GM12873 (cell line): ENCODE measurements around the gene RELA.

Experiments used
- TF ChIP-seq, protein P1 (sequence below): IDR thresholded peaks from 2 replicates; pipeline ENCODE4 v1.5.1; 2012; ENCODE audit warnings: low read depth, mild to moderate bottlenecking, moderate library complexity, low read length, control low read depth; ENCODE audit not compliant: insufficient read depth; ENCODE audit errors: missing control alignments

The RELA gene

DNA sequence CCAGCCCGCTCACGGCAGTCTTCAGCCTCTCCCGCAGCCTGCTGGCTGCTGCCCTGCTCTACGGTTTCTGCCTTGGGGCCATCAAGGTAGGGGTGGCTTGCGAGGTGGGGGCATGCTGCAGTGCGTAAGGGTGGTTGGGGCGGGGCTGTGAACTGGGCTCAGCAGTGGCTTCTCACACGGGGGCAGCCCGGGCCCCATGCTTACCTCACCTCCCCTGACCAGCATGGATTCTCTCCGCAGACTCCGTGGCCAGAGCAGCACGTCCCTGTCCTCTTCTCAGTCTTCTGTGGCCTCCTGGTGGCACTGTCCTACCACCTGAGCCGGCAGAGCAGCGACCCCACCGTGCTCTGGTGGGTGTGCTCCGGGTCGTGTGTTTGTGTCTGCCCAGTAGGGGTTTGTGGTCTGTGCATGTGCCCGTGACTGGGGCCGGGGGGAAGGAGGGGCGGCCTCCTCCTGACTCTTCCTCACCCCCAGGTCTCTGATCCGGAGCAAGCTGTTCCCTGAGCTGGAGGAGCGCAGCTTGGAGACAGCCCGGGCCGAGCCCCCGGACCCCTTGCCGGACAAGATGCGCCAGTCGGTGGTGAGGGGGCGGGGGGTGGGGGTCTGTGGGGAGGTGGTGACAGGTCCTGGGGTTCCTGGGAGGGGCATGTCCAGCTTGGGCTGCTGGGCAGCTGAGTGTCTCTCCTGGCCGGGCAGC lies 37.6 kb downstream of the RELA start:
- TF ChIP-seq, protein P1, sequence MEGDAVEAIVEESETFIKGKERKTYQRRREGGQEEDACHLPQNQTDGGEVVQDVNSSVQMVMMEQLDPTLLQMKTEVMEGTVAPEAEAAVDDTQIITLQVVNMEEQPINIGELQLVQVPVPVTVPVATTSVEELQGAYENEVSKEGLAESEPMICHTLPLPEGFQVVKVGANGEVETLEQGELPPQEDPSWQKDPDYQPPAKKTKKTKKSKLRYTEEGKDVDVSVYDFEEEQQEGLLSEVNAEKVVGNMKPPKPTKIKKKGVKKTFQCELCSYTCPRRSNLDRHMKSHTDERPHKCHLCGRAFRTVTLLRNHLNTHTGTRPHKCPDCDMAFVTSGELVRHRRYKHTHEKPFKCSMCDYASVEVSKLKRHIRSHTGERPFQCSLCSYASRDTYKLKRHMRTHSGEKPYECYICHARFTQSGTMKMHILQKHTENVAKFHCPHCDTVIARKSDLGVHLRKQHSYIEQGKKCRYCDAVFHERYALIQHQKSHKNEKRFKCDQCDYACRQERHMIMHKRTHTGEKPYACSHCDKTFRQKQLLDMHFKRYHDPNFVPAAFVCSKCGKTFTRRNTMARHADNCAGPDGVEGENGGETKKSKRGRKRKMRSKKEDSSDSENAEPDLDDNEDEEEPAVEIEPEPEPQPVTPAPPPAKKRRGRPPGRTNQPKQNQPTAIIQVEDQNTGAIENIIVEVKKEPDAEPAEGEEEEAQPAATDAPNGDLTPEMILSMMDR, result no peak

DNA sequence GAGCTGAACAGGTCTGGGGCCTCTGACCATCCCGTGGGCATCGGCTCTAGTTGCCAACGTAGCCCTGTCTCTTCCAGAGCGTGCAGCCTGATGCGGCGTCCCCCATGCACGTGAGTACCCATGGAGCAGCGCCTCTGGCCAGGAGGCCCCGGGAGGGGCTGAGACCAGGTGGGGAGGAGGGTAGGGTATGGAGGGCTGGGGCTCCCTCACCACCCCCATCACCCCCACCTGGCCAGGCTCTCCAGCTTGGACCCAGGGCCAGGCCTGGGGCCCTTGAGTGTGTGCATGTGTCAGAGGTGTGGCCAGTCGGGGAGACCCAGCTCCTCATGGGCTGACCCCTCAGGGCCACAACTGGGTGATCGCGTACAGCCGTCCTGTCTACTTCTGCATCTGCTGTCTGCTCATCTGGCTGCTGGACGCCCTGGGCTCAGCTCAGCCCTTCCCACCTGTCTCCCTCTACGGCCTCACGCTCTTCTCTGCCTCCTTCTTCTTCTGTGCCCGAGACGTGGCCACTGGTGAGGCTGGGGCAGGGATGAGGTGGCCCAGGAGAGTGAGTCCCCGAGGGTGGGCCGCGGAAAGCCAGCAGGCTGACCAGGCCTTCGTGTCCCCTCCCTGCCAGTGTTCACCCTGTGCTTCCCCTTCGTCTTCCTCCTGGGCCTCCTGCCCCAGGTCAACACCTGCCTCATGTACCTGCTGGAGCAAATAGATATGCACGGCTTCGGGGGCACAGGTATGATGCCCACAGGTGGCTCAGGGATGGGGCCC lies 38.7 kb downstream of the RELA start:
- TF ChIP-seq, protein P1, result no peak

DNA sequence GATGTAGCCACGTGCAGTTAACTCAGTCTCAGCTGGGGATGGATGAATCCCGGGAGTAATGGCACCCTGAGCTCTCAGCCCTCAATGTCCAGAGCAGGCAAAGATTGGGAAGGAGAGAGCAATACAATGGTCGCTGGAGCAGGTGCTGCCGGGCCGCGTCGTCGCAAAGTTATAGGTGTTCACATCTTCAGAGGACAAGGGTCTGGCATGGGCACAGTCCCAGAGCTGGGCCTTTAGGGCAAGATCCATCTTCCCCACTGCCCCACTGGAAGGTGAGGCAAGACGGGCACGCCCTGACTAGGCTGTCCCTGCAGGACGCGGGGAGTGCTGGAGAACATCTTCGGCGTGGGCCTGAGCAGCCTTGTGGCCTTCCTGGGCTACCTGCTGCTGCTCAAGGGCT lies 39.5 kb downstream of the RELA start:
- TF ChIP-seq, protein P1, result no peak

DNA sequence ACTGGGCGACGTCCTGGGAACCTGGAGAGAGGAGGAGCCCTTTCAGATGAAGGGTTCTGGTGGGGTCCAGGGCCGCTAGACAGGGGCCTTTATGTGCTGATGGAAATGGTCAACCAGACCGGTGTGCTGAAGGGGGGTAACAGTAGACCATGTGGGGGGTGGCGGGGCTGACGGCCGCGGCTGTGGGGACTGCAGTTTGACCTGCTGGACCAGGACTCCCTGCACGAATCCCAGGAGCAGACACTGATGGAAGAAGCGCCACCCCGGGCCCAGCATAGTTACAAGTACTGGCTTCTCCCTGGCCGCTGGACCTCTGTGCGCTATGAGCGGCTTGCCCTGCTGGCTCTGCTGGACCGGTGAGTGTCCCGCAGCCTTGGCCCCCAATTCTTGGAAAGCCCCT lies 40.7 kb downstream of the RELA start:
- TF ChIP-seq, protein P1, result no peak

DNA sequence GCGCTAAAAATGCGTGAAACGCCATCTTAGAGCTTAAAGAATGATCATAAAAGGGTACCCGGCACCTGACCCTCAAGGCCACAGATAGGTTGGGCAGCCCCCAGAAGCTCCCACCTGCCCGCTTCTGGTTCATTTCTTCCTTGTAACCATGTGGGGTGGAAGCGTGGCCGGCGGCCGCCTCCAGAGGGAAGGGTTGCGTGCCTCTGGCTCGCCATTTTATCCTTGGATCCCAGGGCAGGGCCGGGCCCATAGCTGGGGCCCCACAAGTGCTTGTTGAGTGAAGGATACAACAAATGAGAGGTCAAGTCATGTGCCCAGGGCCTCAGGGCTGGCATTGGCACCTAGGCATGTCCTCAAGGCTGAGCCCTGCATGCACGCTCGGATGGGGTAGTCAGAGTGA lies 41.3 kb downstream of the RELA start:
- TF ChIP-seq, protein P1, result no peak

DNA sequence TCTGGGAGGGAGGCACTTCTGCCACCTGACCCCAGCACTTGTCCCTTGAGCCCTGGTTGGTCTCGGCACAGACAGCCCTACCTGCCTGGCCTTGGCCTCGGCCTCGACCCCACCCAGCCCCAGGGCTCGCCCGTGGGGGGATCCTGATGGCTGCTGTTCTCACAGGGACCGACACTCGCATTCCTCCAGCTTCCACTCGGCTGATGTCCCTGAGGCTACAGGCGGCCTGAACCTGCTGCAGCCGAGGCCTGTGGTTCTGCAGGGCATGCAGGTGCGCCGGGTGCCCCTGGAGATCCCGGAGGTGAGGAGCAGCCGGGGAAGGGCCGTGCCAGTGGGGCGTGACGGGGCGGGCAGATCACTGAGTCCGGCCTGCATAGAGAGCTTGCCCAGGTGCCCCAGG lies 42.0 kb downstream of the RELA start:
- TF ChIP-seq, protein P1, result no peak

DNA sequence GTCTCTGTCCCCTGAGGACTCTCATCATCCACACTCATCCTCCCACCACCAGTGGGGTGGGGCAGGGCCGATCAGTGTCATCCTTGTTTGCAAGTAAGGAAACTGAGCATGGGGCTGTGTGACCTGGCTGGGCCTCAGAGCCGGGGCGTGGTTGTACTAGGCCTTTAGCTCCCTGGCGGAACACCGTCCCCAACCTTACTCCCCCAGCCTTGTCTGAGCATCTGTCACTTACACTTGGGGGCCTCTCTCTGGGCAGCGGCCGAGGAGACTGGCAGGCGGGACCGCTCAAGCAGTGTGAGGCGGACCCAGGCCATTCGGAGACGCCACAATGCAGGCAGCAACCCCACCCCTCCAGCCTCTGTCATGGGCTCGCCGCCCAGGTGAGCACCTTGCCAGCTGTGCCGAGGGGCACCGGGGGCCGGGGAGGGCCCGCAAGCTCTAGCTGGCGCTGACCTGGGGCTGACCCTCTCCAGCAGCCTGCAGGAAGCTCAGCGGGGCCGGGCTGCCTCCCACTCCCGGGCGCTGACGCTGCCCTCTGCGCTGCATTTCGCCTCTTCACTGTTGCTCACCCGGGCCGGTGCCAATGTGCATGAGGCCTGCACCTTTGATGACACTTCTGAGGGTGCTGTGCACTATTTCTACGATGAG lies 43.3 kb downstream of the RELA start:
- TF ChIP-seq, protein P1, result no peak
